GM18507 (cell line): Measurements from ENCODE around the gene ADAMTS12.
A peak's percentile ranks its signal among the peaks of the same experiment; 100 is the strongest.

ENCODE experiments used
- DNase-seq: peaks from one replicate; pipeline ENCODE4 v3.0.0; 2011; ENCODE audit warnings: low read depth; ENCODE audit not compliant: insufficient read length; ENCODE audit errors: extremely low spot score
- FAIRE-seq: peaks from 2 replicates; lab custom pipeline; 2011; peaks lifted over from hg19 to GRCh38; lab: Jason Lieb, UNC

The ADAMTS12 gene

GRCh38 chr5:33824516-33825195 is 67.1 kb downstream of the ADAMTS12 start:
- FAIRE-seq (peak; percentile 42), DNase-seq (no peak)

- no peak for FAIRE-seq
- DNase-seq = no peak
These were observed 74.5 kb downstream of the ADAMTS12 start for GRCh38 chr5:33817301-33817700.

- no peak for DNase-seq
- no peak for FAIRE-seq
These were observed 75.0 kb downstream of the ADAMTS12 start for GRCh38 chr5:33816791-33817190.

- DNase-seq = no peak
- no peak for FAIRE-seq
These were observed 79.0 kb downstream of the ADAMTS12 start for GRCh38 chr5:33812746-33813145.

- FAIRE-seq = no peak
These were observed 81.2 kb downstream of the ADAMTS12 start for GRCh38 chr5:33810491-33811120.

GRCh38 chr5:33809936-33810335 is 81.9 kb downstream of the ADAMTS12 start:
- FAIRE-seq (no peak), DNase-seq (no peak)

More at GRCh38 chr5:33810491-33811120, 81.2 kb downstream of the ADAMTS12 start:
- no peak for DNase-seq

- DNase-seq = no peak
- FAIRE-seq = no peak
These were observed 83.1 kb downstream of the ADAMTS12 start for GRCh38 chr5:33808699-33809098.

GRCh38 chr5:33807771-33808170 is 84.0 kb downstream of the ADAMTS12 start:
- no peak for DNase-seq
- FAIRE-seq = no peak

GRCh38 chr5:33806738-33807442 is 84.9 kb downstream of the ADAMTS12 start:
- no peak for FAIRE-seq

GRCh38 chr5:33801292-33801691 is 90.5 kb downstream of the ADAMTS12 start:
- DNase-seq = no peak
- no peak for FAIRE-seq

More at GRCh38 chr5:33806738-33807442, 84.9 kb downstream of the ADAMTS12 start:
- no peak for DNase-seq

- FAIRE-seq (no peak), DNase-seq (no peak)
These were observed 91.4 kb downstream of the ADAMTS12 start for GRCh38 chr5:33800241-33800950.

- FAIRE-seq (no peak), DNase-seq (no peak)
These were observed 96.3 kb downstream of the ADAMTS12 start for GRCh38 chr5:33795496-33795895.

GRCh38 chr5:33794550-33795181 is 97.1 kb downstream of the ADAMTS12 start:
- DNase-seq (no peak), FAIRE-seq (no peak)

- FAIRE-seq (no peak), DNase-seq (no peak)
These were observed 97.8 kb downstream of the ADAMTS12 start for GRCh38 chr5:33793836-33794549.

- DNase-seq (no peak), FAIRE-seq (no peak)
These were observed 98.5 kb downstream of the ADAMTS12 start for GRCh38 chr5:33793276-33793675.

GRCh38 chr5:33792559-33792958 is 99.2 kb downstream of the ADAMTS12 start:
- FAIRE-seq = no peak
- no peak for DNase-seq

GRCh38 chr5:33789567-33789957 is 102.2 kb downstream of the ADAMTS12 start:
- no peak for FAIRE-seq

GRCh38 chr5:33788922-33789566 is 102.7 kb downstream of the ADAMTS12 start:
- no peak for FAIRE-seq
- DNase-seq = no peak

More at GRCh38 chr5:33789567-33789957, 102.2 kb downstream of the ADAMTS12 start:
- DNase-seq = no peak
